K562 (cell line): ENCODE results near the gene JUNB. TPM values are rescaled to one million over a fixed set of nuclear protein-coding genes. Genes with fewer than 3 reads are reported as not detected.
A peak's percentile ranks its signal among the peaks of the same experiment; 100 is the strongest.

Experiments used
- BRD9 ChIP-seq: fragments of 450-650 bp; IDR thresholded peaks from 2 replicates; pipeline ENCODE4 v1.6.1; 2018; ENCODE audit warnings: low read depth; ENCODE audit not compliant: partially characterized antibody
- FOXJ2 ChIP-seq: fragments of 200-800 bp; sonication (Bioruptor generic); IDR thresholded peaks from 2 replicates; pipeline ENCODE4 v1.6.1; 2016; ENCODE audit warnings: missing genetic modification characterization, missing compliant biosample characterization
- ID3 ChIP-seq, 2 experiments: fragments of 250-450 bp in 1 of 2; fragments of 450-650 bp in 1 of 2; sonication (Bioruptor Pico) in 1 of 2; IDR thresholded peaks; 2 replicates each; pipeline versions ENCODE4 v1.6.1 to v1.8.0; 2016 to 2021; ENCODE audit warnings: mild to moderate bottlenecking in 2 of 2, moderate library complexity in 2 of 2, missing compliant biosample characterization in 1 of 2, missing genetic modification characterization in 1 of 2
- JUN ChIP-seq, 2 experiments: sonication (generic) in 1 of 2; formaldehyde crosslinking in 1 of 2; IDR thresholded peaks; 2 replicates each; pipeline versions ENCODE4 v1.6.1 to v1.8.0; 2012 to 2022; ENCODE audit warnings: borderline replicate concordance in 2 of 2, mild to moderate bottlenecking in 2 of 2, improper control_type of control experiment in 1 of 2, low read depth in 1 of 2, low read length in 1 of 2, missing genetic modification reagents in 1 of 2
- NFRKB ChIP-seq: fragments of 450-650 bp; IDR thresholded peaks from 2 replicates; pipeline ENCODE4 v1.6.1; 2016; ENCODE audit warnings: low read depth
- PURB ChIP-seq: sonication (generic); formaldehyde crosslinking; IDR thresholded peaks from 2 replicates; pipeline ENCODE4 v1.9.0; 2021; ENCODE audit warnings: low read depth, mild to moderate bottlenecking, missing genetic modification reagents
- RBBP5 ChIP-seq: fragments of 200-600 bp; sonication (generic); IDR thresholded peaks from 2 replicates; pipeline ENCODE4 v1.6.1; 2012; ENCODE audit warnings: borderline replicate concordance, mild to moderate bottlenecking, low read length, control low read depth, inconsistent platforms; ENCODE audit not compliant: insufficient read depth, poor library complexity, severe bottlenecking
- RERE ChIP-seq: sonication (generic); formaldehyde crosslinking; IDR thresholded peaks from 2 replicates; pipeline ENCODE4 v1.8.0; 2023; ENCODE audit warnings: missing genetic modification reagents, mild to moderate bottlenecking, borderline replicate concordance
- TAF15 ChIP-seq: fragments of 200-400 bp; formaldehyde crosslinking; IDR thresholded peaks from 2 replicates; pipeline ENCODE4 v1.6.1; 2017; ENCODE audit warnings: mild to moderate bottlenecking, low read depth, low read length, moderate library complexity
- ZNF518B ChIP-seq: fragments of 250-450 bp; sonication (Bioruptor Pico); IDR thresholded peaks from 2 replicates; pipeline ENCODE4 v1.5.0; 2021; ENCODE audit warnings: mild to moderate bottlenecking, moderate library complexity
- polyA plus RNA-seq, 8 experiments: library from polyadenylated mRNA; depleted of rRNA in 4 of 8; stranded (reverse) in 5 of 8; unstranded in 3 of 8; fragments of >200 nt; fragmentation: Nextera tagmentation in 2 of 8; fragmentation: Illumina TruSeq in 1 of 8; extraction: Ambion mirVana in 2 of 8; extraction: Trizol in 1 of 8; gene quantifications; 2 replicates each; pipeline versions ENCODE4 v1.2.1 to v1.2.3, GENCODE V29; 2011 to 2014; ENCODE audit warnings: inconsistent platforms in 1 of 8, missing spikeins in 1 of 8
- total RNA-seq, 7 experiments: library from RNA; depleted of rRNA in 6 of 7; stranded (reverse); fragments of >200 nt in 6 of 7; fragmentation: Illumina TruSeq in 2 of 7; extraction: Trizol in 2 of 7; gene quantifications; 2 replicates each; pipeline versions ENCODE4 v1.2.1 to v1.2.3, GENCODE V29; 2011 to 2021; ENCODE audit warnings: low replicate concordance in 1 of 7

The JUNB gene
- total and polyA plus RNA-seq, 9 of the 15 experiments (the other 6 are each of a cell fraction or from before 2014, with no cell fraction given), result 0.23 to 88.1 (median 13.1) TPM

GRCh38 chr19:12784394-12784870, 6.9 kb upstream of the JUNB start (continued):
- TF ChIP-seq JUN (IDR thresholded peaks at IDR 0.05; ENCODE audit: borderline replicate concordance, low read depth, low read length) (peak; percentile 50; the same call in 1 of the 2 replicates), JUN (CRISPR knock-in tag; IDR thresholded peaks at IDR 0.05; ENCODE audit: borderline replicate concordance) (no peak), FOXJ2 (peak; percentile 84), TAF15 (no peak), NFRKB (peak; percentile 79), ZNF518B (CRISPR knock-in tag) (no peak), RERE (CRISPR knock-in tag) (0 out of 2 replicates have a peak, but pooled peaks have one; percentile 24), ID3 (CRISPR knock-in tag; IDR thresholded peaks at IDR 0.05) (no peak), ID3 (tag; IDR thresholded peaks at IDR 0.05) (peak; percentile 52; the same call in 1 of the 2 replicates), PURB (CRISPR knock-in tag) (no peak), RBBP5 (no peak), BRD9 (peak; percentile 77)
